ENCODE measurements around the gene ATP6AP1. TPM values are rescaled to one million over a fixed set of nuclear protein-coding genes. Genes with fewer than 3 reads are reported as not detected.

The ATP6AP1 gene
- total and polyA plus RNA-seq, 10 of the 15 experiments (the other 5 are each of a cell fraction or from before 2014, with no cell fraction given), result 4.5 to 56.4 (median 32.0) TPM

DNA sequence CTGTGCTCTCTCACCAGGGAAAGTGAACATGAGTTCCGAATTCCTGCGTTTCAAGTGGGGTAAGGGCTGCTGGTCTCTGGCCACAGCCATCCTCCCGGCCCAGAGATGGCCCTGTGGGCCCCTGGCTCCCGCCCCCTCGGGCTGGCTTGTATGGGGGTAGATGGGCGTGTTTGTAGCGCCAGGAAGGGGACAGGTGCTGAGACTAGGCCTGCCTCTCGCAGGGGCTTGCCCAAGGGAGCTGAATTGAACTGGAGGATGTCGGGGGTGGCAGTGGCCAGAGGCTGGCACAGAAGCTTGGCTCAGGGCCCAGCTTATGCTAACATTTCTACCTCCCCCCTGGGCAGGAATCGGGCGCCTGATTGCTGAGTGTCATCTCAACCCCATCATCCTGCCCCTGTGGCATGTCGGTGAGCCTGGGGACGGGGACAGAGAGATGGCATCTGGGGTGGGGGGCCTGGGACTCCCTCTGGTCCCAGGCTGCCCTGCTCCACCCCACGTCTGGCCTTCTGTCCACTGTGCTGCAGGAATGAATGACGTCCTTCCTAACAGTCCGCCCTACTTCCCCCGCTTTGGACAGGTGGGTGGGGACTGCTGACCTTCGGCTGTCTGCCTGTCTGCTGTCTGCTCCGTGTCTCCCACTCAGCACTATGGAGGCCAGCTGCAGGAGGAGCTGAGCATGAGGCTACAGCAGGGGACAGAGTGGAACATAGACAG, 8.6 kb upstream of the ATP6AP1 start:
- POLR2A ChIA-PET, result interaction anchor here (1.2 kb wide), 1 partner anchor 10 kb away, joined by 3 read pairs; no protein-coding TSS in a partner anchor
- in situ Hi-C loops (cut with MboI), result no loop called here
- Histone ChIP-seq H3K36me3 (ENCODE audit: control insufficient read depth in 2 of 2, insufficient read depth in 2 of 2, low read length in 1 of 2) (no peaks in the 10 kb centered on the region), H3K4me1 (ENCODE audit: control insufficient read depth, insufficient read depth, low read length) (no peaks in the 10 kb centered on the region), H3K4me2 (ENCODE audit: control insufficient read depth, insufficient read depth) (no peak overlapping the region), H3K4me3 (no peak overlapping the region), H3K79me2 (ENCODE audit: control insufficient read depth, insufficient read depth, low read length) (no peaks in the 10 kb centered on the region), H2AFZ (ENCODE audit: control insufficient read depth, low read depth, low read length) (no peak overlapping the region), H3K9ac (ENCODE audit: control insufficient read depth, insufficient read depth, low read length) (no peak overlapping the region; the same call in 1 of the 2 replicates), H3K27ac (ENCODE audit: control insufficient read depth, insufficient read depth) (peak overlapping the region; percentile 37), H4K20me1 (ENCODE audit: control insufficient read depth, insufficient read depth) (no peaks in the 10 kb centered on the region), H3K27me3 (replicated peaks in 1 of 2; ENCODE audit: control insufficient read depth in 2 of 2, insufficient read depth in 2 of 2, low read length in 1 of 2) (no peaks in the 10 kb centered on the region), H3K9me3 (replicated peaks; ENCODE audit: control insufficient read depth, insufficient read depth, low read length) (no peaks in the 10 kb centered on the region; the same call in 2 of the 3 replicates)
- SMC1A ChIA-PET (ENCODE audit: uncharacterized antibody, unreplicated experiment), result no interaction called here
- CTCF ChIA-PET, result interaction anchor here (1.0 to 1.3 kb wide), 3 partner anchors 7 to 47 kb away, joined by 3 to 4 read pairs (median 3); partner anchors contain the start of gene ATP6AP1
- FAIRE-seq (no peak), DNase-seq (ENCODE audit: low read depth, low spot score) (no peak), ATAC-seq (peak; percentile 25)
- intact Hi-C loops (cut with micrococcal nuclease; ENCODE audit: unreplicated experiment), result loop anchor here (10.0 kb wide), 1 partner anchor 45 kb away; the partner anchor contains the start of genes EMD and FLNA
- 56% methylated on average over 19 of the region's 19 CpGs for WGBS (ENCODE audit: insufficient coverage, insufficient replicate concordance, low lambda C conversion rate, missing lambda C conversion rate)
- no TSS peak for BruUV-seq (replicated peaks)
- RAD21 ChIA-PET (ENCODE audit: unreplicated experiment), result no interaction called here
- TF ChIP-seq, protein P1, sequence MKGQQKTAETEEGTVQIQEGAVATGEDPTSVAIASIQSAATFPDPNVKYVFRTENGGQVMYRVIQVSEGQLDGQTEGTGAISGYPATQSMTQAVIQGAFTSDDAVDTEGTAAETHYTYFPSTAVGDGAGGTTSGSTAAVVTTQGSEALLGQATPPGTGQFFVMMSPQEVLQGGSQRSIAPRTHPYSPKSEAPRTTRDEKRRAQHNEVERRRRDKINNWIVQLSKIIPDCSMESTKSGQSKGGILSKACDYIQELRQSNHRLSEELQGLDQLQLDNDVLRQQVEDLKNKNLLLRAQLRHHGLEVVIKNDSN (IDR thresholded peaks at IDR 0.05; ENCODE audit: borderline replicate concordance, extremely low read length, insufficient read depth, low read depth, low read length), result no peak
- TF ChIP-seq IRF4 (IDR thresholded peaks at IDR 0.05; ENCODE audit: low read depth, low read length), result no peak
- TF ChIP-seq ESRRA (IDR thresholded peaks at IDR 0.05; ENCODE audit: low read length), result no peak
- no peak for TF ChIP-seq HDAC2 (IDR thresholded peaks at IDR 0.05)
- TF ChIP-seq, protein P2, sequence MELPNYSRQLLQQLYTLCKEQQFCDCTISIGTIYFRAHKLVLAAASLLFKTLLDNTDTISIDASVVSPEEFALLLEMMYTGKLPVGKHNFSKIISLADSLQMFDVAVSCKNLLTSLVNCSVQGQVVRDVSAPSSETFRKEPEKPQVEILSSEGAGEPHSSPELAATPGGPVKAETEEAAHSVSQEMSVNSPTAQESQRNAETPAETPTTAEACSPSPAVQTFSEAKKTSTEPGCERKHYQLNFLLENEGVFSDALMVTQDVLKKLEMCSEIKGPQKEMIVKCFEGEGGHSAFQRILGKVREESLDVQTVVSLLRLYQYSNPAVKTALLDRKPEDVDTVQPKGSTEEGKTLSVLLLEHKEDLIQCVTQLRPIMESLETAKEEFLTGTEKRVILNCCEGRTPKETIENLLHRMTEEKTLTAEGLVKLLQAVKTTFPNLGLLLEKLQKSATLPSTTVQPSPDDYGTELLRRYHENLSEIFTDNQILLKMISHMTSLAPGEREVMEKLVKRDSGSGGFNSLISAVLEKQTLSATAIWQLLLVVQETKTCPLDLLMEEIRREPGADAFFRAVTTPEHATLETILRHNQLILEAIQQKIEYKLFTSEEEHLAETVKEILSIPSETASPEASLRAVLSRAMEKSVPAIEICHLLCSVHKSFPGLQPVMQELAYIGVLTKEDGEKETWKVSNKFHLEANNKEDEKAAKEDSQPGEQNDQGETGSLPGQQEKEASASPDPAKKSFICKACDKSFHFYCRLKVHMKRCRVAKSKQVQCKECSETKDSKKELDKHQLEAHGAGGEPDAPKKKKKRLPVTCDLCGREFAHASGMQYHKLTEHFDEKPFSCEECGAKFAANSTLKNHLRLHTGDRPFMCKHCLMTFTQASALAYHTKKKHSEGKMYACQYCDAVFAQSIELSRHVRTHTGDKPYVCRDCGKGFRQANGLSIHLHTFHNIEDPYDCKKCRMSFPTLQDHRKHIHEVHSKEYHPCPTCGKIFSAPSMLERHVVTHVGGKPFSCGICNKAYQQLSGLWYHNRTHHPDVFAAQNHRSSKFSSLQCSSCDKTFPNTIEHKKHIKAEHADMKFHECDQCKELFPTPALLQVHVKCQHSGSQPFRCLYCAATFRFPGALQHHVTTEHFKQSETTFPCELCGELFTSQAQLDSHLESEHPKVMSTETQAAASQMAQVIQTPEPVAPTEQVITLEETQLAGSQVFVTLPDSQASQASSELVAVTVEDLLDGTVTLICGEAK (IDR thresholded peaks at IDR 0.05; ENCODE audit: borderline replicate concordance), result no peak
- TF ChIP-seq MXI1 (IDR thresholded peaks at IDR 0.05; ENCODE audit: low read depth, low read length), result no peak
- TF ChIP-seq CHD4 (IDR thresholded peaks at IDR 0.05), result no peak
- no peak for TF ChIP-seq BHLHE40 (IDR thresholded peaks at IDR 0.05; ENCODE audit: borderline replicate concordance in 1 of 2, low read depth in 2 of 2, low read length in 1 of 2)
- TF ChIP-seq NFYB (IDR thresholded peaks at IDR 0.05; ENCODE audit: insufficient read depth, low read depth, low read length), result no peak
- TF ChIP-seq SMC3 (IDR thresholded peaks at IDR 0.05; ENCODE audit: borderline replicate concordance, low read length), result no peak
- no peak for TF ChIP-seq RBBP5 (conservative IDR thresholded peaks at IDR 0.05)
- no peak for TF ChIP-seq CHD1 (IDR thresholded peaks at IDR 0.05; ENCODE audit: low read depth, low read length)
- TF ChIP-seq MEF2B (IDR thresholded peaks at IDR 0.05; ENCODE audit: partially characterized antibody, poor library complexity, severe bottlenecking), result no peak
- TF ChIP-seq MEF2A (IDR thresholded peaks at IDR 0.05; ENCODE audit: insufficient read depth, low read depth, low read length), result no peak
- no peak for TF ChIP-seq FOXK2 (IDR thresholded peaks at IDR 0.05)
- TF ChIP-seq MTA3 (IDR thresholded peaks at IDR 0.05; ENCODE audit: borderline replicate concordance, low read length), result no peak
- TF ChIP-seq RAD21 (IDR thresholded peaks at IDR 0.05; ENCODE audit: insufficient read depth, low read depth, low read length), result no peak

All from GM12878 (cell line).